Neuronal stem cell (in vitro differentiated cells): ENCODE data around the gene PANX2.
A peak's percentile ranks its signal among the peaks of the same experiment; 100 is the strongest.

Source experiments
- DNase-seq: peaks from one replicate; pipeline ENCODE4 v3.0.0-alpha.2; 2013; ENCODE audit warnings: low spot score
- H2AFZ ChIP-seq: one replicate; pipeline ENCODE4 v1.6.1; 2013; ENCODE audit warnings: mild to moderate bottlenecking, low read length, inconsistent platforms
- H2AK5ac ChIP-seq: 2 replicates; pipeline ENCODE4 v1.6.1; 2013; ENCODE audit warnings: low read depth, mild to moderate bottlenecking, inconsistent platforms, low read length, moderate library complexity, mixed read lengths
- H2BK120ac ChIP-seq: 2 replicates; pipeline ENCODE4 v1.6.1; 2013; ENCODE audit warnings: low read depth, mild to moderate bottlenecking, inconsistent platforms, low read length, moderate library complexity, mixed read lengths
- H2BK12ac ChIP-seq: one replicate; pipeline ENCODE4 v1.6.1; 2013; ENCODE audit warnings: low read length, inconsistent platforms
- H2BK15ac ChIP-seq: 2 replicates; pipeline ENCODE4 v1.6.1; 2013; ENCODE audit warnings: mild to moderate bottlenecking, low read length, inconsistent platforms, mixed read lengths
- H2BK5ac ChIP-seq: one replicate; pipeline ENCODE4 v1.6.1; 2013; ENCODE audit warnings: inconsistent platforms, mild to moderate bottlenecking, low read length, moderate library complexity
- H3K14ac ChIP-seq: one replicate; pipeline ENCODE4 v1.6.1; 2013; ENCODE audit warnings: low read length, inconsistent platforms
- H3K18ac ChIP-seq: 2 replicates; pipeline ENCODE4 v1.6.1; 2013; ENCODE audit warnings: low read length, inconsistent platforms
- H3K23ac ChIP-seq: 2 replicates; pipeline ENCODE4 v1.6.1; 2013; ENCODE audit warnings: low read depth, mild to moderate bottlenecking, mixed read lengths, low read length, inconsistent platforms; ENCODE audit not compliant: poor library complexity
- H3K27ac ChIP-seq: replicated peaks from 3 replicates; pipeline ENCODE4 v1.5.1; 2013; ENCODE audit warnings: low read length, inconsistent platforms
- H3K27me3 ChIP-seq, 3 experiments: 2 replicates each; pipeline ENCODE4 v1.6.1; 2013; ENCODE audit warnings: low read length in 3 of 3, mild to moderate bottlenecking in 2 of 3, inconsistent platforms in 1 of 3, low read depth in 1 of 3, mixed read lengths in 1 of 3, moderate library complexity in 1 of 3; ENCODE audit not compliant: control insufficient read depth in 3 of 3, insufficient read depth in 3 of 3
- H3K36me3 ChIP-seq, 2 donors: replicated peaks in 1 of 2; 2 replicates each; pipeline ENCODE4 v1.6.1; 2013; ENCODE audit warnings: low read length in 2 of 2; ENCODE audit not compliant: control insufficient read depth in 2 of 2, insufficient read depth in 2 of 2
- H3K4ac ChIP-seq: 2 replicates; pipeline ENCODE4 v1.6.1; 2013; ENCODE audit warnings: inconsistent platforms, mild to moderate bottlenecking, low read length, moderate library complexity
- H3K4me1 ChIP-seq, 2 donors: 1 replicate in 1 of 2; 2 replicates in 1 of 2; pipeline ENCODE4 v1.6.1; 2013; ENCODE audit warnings: low read length in 2 of 2, low read depth in 1 of 2; ENCODE audit not compliant: control insufficient read depth in 2 of 2, insufficient read depth in 1 of 2
- H3K4me2 ChIP-seq: one replicate; pipeline ENCODE4 v1.6.1; 2013; ENCODE audit warnings: mild to moderate bottlenecking, low read length, inconsistent platforms; ENCODE audit not compliant: insufficient read depth, poor library complexity, severe bottlenecking
- H3K4me3 ChIP-seq, 2 donors: 2 replicates each; pipeline ENCODE4 v1.5.1; 2013; ENCODE audit warnings: low read length in 2 of 2, mild to moderate bottlenecking in 2 of 2, inconsistent platforms in 1 of 2, moderate library complexity in 1 of 2
- H3K79me1 ChIP-seq: one replicate; pipeline ENCODE4 v1.6.1; 2013; ENCODE audit warnings: low read depth, mild to moderate bottlenecking, inconsistent platforms, low read length, moderate library complexity
- H3K9ac ChIP-seq: one replicate; pipeline ENCODE4 v1.6.1; 2013; ENCODE audit warnings: mild to moderate bottlenecking, low read depth, low read length, inconsistent platforms; ENCODE audit not compliant: poor library complexity
- H3K9me3 ChIP-seq, 2 donors: replicated peaks in 1 of 2; 2 replicates each; pipeline versions ENCODE3 to v1.6.1; 2013; ENCODE audit warnings: low read length in 2 of 2, mild to moderate bottlenecking in 2 of 2, inconsistent platforms in 1 of 2, low read depth in 1 of 2, mixed read lengths in 1 of 2, moderate library complexity in 1 of 2; ENCODE audit not compliant: control insufficient read depth in 2 of 2, insufficient read depth in 1 of 2
- H4K8ac ChIP-seq: one replicate; pipeline ENCODE4 v1.6.1; 2013; ENCODE audit warnings: low read depth, mild to moderate bottlenecking, inconsistent platforms, low read length, moderate library complexity
- H4K91ac ChIP-seq: one replicate; pipeline ENCODE4 v1.6.1; 2013; ENCODE audit warnings: low read length, low read depth, mild to moderate bottlenecking, inconsistent platforms; ENCODE audit not compliant: poor library complexity
- WGBS, 2 donors: extraction: QIAGEN DNeasy Blood & Tissue Kit; methylation state at CpG; one replicate each; pipeline ENCODE4 v1.1.7; 2013; ENCODE audit warnings: missing lambda C conversion rate in 2 of 2, mixed read lengths in 1 of 2; ENCODE audit not compliant: insufficient read length in 2 of 2, insufficient replicate concordance in 1 of 2; ENCODE audit errors: extremely low coverage in 2 of 2; 5-methylcytosine and 5-hydroxymethylcytosine counted together

PANX2 gene

GRCh38 chr22:50140615-50141014 lies 29.9 kb upstream of the PANX2 start:
- no peak overlapping the region for H3K14ac ChIP-seq
- no peaks in the 10 kb centered on the region for H3K79me1 ChIP-seq
- H2BK120ac ChIP-seq: no peak overlapping the region
- H3K4ac ChIP-seq: no peak overlapping the region
- no peak for DNase-seq
- H3K18ac ChIP-seq: no peak overlapping the region
- H2BK15ac ChIP-seq: no peak overlapping the region
- no peak overlapping the region for H2AFZ ChIP-seq
- H3K4me3 ChIP-seq: no peak overlapping the region
- H2AK5ac ChIP-seq: no peak overlapping the region
- WGBS, 2 donors: no CpG with 5 or more reads among the region's 3 CpGs
- H3K27ac ChIP-seq: no peak overlapping the region
- H4K8ac ChIP-seq: no peak overlapping the region
- no peak overlapping the region for H2BK5ac ChIP-seq
- no peak overlapping the region for H2BK12ac ChIP-seq
- H3K4me1 ChIP-seq: peaks cover 1 to 3% of the 10 kb centered on the region in 2 donors
- no peak overlapping the region for H3K9ac ChIP-seq
- no peak overlapping the region for H3K23ac ChIP-seq
- H4K91ac ChIP-seq: no peak overlapping the region
- H3K36me3 ChIP-seq: no peaks in the 10 kb centered on the region
- no peak overlapping the region for H3K4me2 ChIP-seq
- peaks cover 0 to 20% (median 0%) of the 10 kb centered on the region in 3 experiments for H3K27me3 ChIP-seq
- no peaks in the 10 kb centered on the region for H3K9me3 ChIP-seq

GRCh38 chr22:50141462-50141861 lies 29.1 kb upstream of the PANX2 start:
- Histone ChIP-seq H3K14ac (no peak overlapping the region), H3K9ac (no peak overlapping the region), H3K36me3 (no peaks in the 10 kb centered on the region), H3K79me1 (no peaks in the 10 kb centered on the region), H2BK12ac (no peak overlapping the region), H3K18ac (no peak overlapping the region), H2BK5ac (no peak overlapping the region), H3K9me3 (no peaks in the 10 kb centered on the region), H3K27me3 (peaks cover 0 to 20% (median 0%) of the 10 kb centered on the region in 3 experiments), H3K23ac (no peak overlapping the region), H3K4ac (no peak overlapping the region), H3K27ac (no peak overlapping the region), H3K4me3 (no peak overlapping the region), H2AFZ (no peak overlapping the region), H2BK120ac (no peak overlapping the region), H4K91ac (no peak overlapping the region), H2BK15ac (no peak overlapping the region), H4K8ac (no peak overlapping the region), H3K4me1 (peaks cover 7 to 8% of the 10 kb centered on the region in 2 donors), H3K4me2 (no peak overlapping the region), H2AK5ac (no peak overlapping the region)
- no peak for DNase-seq
- no CpG with 5 or more reads among the region's 6 CpGs for WGBS, 2 donors

- H2BK5ac ChIP-seq: no peak overlapping the region
- H3K27ac ChIP-seq: no peak overlapping the region
- no peak overlapping the region for H3K18ac ChIP-seq
- peak overlapping the region; percentile 58 for H2AFZ ChIP-seq
- no peaks in the 10 kb centered on the region for H3K79me1 ChIP-seq
- H3K4me2 ChIP-seq: no peak overlapping the region
- WGBS, 2 donors: no CpG with 5 or more reads among the region's 11 CpGs
- H3K23ac ChIP-seq: no peak overlapping the region
- H3K14ac ChIP-seq: no peak overlapping the region
- H3K36me3 ChIP-seq: no peaks in the 10 kb centered on the region
- H4K91ac ChIP-seq: no peak overlapping the region
- H3K4me3 ChIP-seq: no peak overlapping the region
- no peak overlapping the region for H3K4ac ChIP-seq
- H2BK15ac ChIP-seq: no peak overlapping the region
- peak; percentile 29 for DNase-seq
- H3K9me3 ChIP-seq: no peaks in the 10 kb centered on the region
- H3K9ac ChIP-seq: no peak overlapping the region
- no peak overlapping the region for H2AK5ac ChIP-seq
- no peak overlapping the region for H4K8ac ChIP-seq
- peaks cover 0 to 20% (median 0%) of the 10 kb centered on the region in 3 experiments for H3K27me3 ChIP-seq
- H2BK12ac ChIP-seq: no peak overlapping the region
- H3K4me1 ChIP-seq: peaks cover 9 to 10% of the 10 kb centered on the region in 2 donors
- no peak overlapping the region for H2BK120ac ChIP-seq
These were observed 28.6 kb upstream of the PANX2 start for GRCh38 chr22:50141891-50142363.

- Histone ChIP-seq H2AFZ (no peak overlapping the region), H3K4me1 (peaks cover 9 to 10% of the 10 kb centered on the region in 2 donors)
These were observed 27.4 kb upstream of the PANX2 start for GRCh38 chr22:50143096-50143495.

More at GRCh38 chr22:50143096-50143495, 27.4 kb upstream of the PANX2 start:
- Histone ChIP-seq H3K18ac (no peak overlapping the region), H2BK5ac (no peak overlapping the region), H3K4me3 (no peak overlapping the region), H3K4ac (no peak overlapping the region), H3K36me3 (no peaks in the 10 kb centered on the region), H2AK5ac (no peak overlapping the region), H4K8ac (no peak overlapping the region), H3K79me1 (no peaks in the 10 kb centered on the region), H3K14ac (no peak overlapping the region), H2BK120ac (no peak overlapping the region), H3K27me3 (peaks cover 0 to 23% (median 0%) of the 10 kb centered on the region in 3 experiments), H3K9ac (no peak overlapping the region), H3K4me2 (no peak overlapping the region), H3K9me3 (no peaks in the 10 kb centered on the region), H3K27ac (no peak overlapping the region), H2BK12ac (no peak overlapping the region), H4K91ac (no peak overlapping the region), H2BK15ac (no peak overlapping the region), H3K23ac (no peak overlapping the region)
- no peak for DNase-seq
- no CpG with 5 or more reads among the region's 7 CpGs for WGBS, 2 donors
